ENCODE results near the gene CHIC2.
A peak's percentile ranks its signal among the peaks of the same experiment; 100 is the strongest.

DNA sequence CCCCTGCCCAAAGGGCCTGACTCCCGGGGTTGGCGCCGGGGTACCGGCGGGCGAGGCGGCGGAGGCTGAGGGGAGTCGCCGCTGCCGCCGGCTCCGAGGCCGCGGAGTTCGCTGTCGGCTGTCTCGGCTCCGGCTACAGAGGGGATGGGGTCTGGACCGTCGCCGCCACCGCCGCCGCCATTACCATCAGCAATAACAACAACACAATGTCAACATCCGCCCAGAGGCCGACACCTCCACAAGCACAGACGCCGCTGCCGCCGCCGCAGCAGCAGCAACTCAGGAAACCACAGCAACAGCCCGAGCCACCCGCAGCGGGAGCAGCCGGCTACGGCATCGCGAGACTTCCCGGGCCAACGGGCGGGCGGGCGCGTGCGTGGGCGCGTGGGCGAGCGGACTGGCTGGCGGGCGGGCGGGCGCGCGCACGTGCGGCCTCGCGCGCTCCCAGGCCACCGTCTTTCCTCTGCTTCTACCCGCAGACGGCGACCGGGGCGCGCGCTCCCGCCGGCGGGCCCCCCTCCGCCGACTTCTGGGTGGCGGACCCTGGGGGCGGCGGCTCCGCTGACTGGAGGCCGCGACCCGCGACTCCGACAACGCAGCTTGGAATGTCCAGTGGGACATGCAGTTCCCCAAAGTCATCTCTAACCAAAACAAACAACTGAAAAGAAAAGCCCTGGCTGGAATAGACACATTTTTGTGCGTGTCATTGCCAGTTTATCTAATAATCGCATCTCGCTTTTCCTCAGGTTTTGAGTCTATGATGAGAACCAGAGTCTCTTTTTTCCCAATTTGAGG is at the start of gene CHIC2:
- TF ChIP-seq, protein P1, sequence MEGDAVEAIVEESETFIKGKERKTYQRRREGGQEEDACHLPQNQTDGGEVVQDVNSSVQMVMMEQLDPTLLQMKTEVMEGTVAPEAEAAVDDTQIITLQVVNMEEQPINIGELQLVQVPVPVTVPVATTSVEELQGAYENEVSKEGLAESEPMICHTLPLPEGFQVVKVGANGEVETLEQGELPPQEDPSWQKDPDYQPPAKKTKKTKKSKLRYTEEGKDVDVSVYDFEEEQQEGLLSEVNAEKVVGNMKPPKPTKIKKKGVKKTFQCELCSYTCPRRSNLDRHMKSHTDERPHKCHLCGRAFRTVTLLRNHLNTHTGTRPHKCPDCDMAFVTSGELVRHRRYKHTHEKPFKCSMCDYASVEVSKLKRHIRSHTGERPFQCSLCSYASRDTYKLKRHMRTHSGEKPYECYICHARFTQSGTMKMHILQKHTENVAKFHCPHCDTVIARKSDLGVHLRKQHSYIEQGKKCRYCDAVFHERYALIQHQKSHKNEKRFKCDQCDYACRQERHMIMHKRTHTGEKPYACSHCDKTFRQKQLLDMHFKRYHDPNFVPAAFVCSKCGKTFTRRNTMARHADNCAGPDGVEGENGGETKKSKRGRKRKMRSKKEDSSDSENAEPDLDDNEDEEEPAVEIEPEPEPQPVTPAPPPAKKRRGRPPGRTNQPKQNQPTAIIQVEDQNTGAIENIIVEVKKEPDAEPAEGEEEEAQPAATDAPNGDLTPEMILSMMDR (IDR thresholded peaks at IDR 0.05): no peak
- peak; percentile 99 for TF ChIP-seq POLR2A (IDR thresholded peaks at IDR 0.05)
